HCT116 (cell line): ENCODE data around the gene INTS14. TPM values are rescaled to one million over a fixed set of nuclear protein-coding genes. Genes with fewer than 3 reads are reported as not detected.

ENCODE experiments used
- ATAC-seq: fragments of 200-7000 bp; cut with Tn5 transposase; 2 replicates; pipeline ENCODE4 v1.9.1; 2020; ENCODE audit warnings: mild to moderate bottlenecking, moderate library complexity
- BruUV-seq: library from RNA; stranded (reverse); fragments of 400-500 nt; replicated peaks from 2 replicates; lab custom pipeline; 2021; lab: Mats Ljungman, UMichigan
- CTCF ChIA-PET: fragments of 300-600 bp; sonication (Branson Sonifier 250); formaldehyde crosslinking; loops from one replicate; lab custom pipeline; 2021; ENCODE audit warnings: antibody characterized with exemption; lab: Charles Lee
- POLR2A ChIA-PET: fragments of 300-600, 350-600 bp; sonication (Branson Sonifier 250); formaldehyde crosslinking; loops from one replicate; lab custom pipeline; 2021; ENCODE audit warnings: antibody characterized with exemption; lab: Charles Lee
- RAD21 ChIA-PET, 2 experiments: fragments of 300-600 bp; sonication (Branson Sonifier 250); formaldehyde crosslinking; loops; one replicate each; lab custom pipeline; 2023; ENCODE audit warnings: low total read pairs in 2 of 2; ENCODE audit not compliant: uncharacterized antibody in 2 of 2, unreplicated experiment in 2 of 2, low non-redundant PET in 1 of 2; lab: Charles Lee
- DNase-seq: peaks from one replicate; pipeline ENCODE4 v3.0.0-alpha.2; 2010; ENCODE audit warnings: low read depth, low spot score
- H2AFZ ChIP-seq: fragments of 200-600 bp; shearing (Covaris generic), sonication (generic); 2 replicates; pipeline ENCODE4 v1.6.1; 2017; ENCODE audit warnings: low read depth, mixed run types, mixed read lengths, antibody characterized with exemption, low read length; ENCODE audit not compliant: poor library complexity, severe bottlenecking
- H3K27ac ChIP-seq: 2 replicates; pipeline ENCODE4 v1.5.1; 2012; ENCODE audit warnings: low read depth, low read length
- H3K27me3 ChIP-seq: fragments of 200-600 bp; sonication (generic); 2 replicates; pipeline ENCODE4 v1.6.1; 2016; ENCODE audit warnings: mixed run types, low read length, mixed read lengths; ENCODE audit not compliant: insufficient read depth
- H3K36me3 ChIP-seq, 2 experiments: fragments of 200-500 bp in 1 of 2; fragments of 200-600 bp in 1 of 2; sonication (Bioruptor generic) in 1 of 2; sonication (generic) in 1 of 2; 2 replicates each; pipeline versions ENCODE4 v1.5.1 to v1.6.1; 2014 to 2016; ENCODE audit warnings: low read length in 2 of 2, inconsistent platforms in 1 of 2, mixed read lengths in 1 of 2, mixed run types in 1 of 2; ENCODE audit not compliant: insufficient read depth in 2 of 2, control insufficient read depth in 1 of 2
- H3K4me1 ChIP-seq, 2 experiments: fragments of 200-600 bp in 1 of 2; sonication (generic) in 1 of 2; 2 replicates each; pipeline versions ENCODE4 v1.5.1 to v1.6.1; 2012 to 2017; ENCODE audit warnings: low read length in 2 of 2, inconsistent platforms in 1 of 2, mild to moderate bottlenecking in 1 of 2, mixed read lengths in 1 of 2, mixed run types in 1 of 2, moderate library complexity in 1 of 2; ENCODE audit not compliant: insufficient read depth in 2 of 2, control insufficient read depth in 1 of 2
- H3K4me2 ChIP-seq: fragments of 200-600 bp; sonication (generic); 2 replicates; pipeline ENCODE4 v1.6.1; 2017; ENCODE audit warnings: mixed run types, low read length, mixed read lengths
- H3K4me3 ChIP-seq, 2 experiments: fragments of 200-600 bp in 1 of 2; sonication (generic) in 1 of 2; replicated peaks in 1 of 2; 2 replicates each; pipeline ENCODE4 v1.5.1; 2011 to 2016; ENCODE audit warnings: low read length in 2 of 2, control low read depth in 1 of 2, low read depth in 1 of 2, mild to moderate bottlenecking in 1 of 2, mixed read lengths in 1 of 2, mixed run types in 1 of 2
- H3K79me2 ChIP-seq: fragments of 200-600 bp; sonication (generic); 2 replicates; pipeline ENCODE4 v1.6.1; 2017; ENCODE audit warnings: mild to moderate bottlenecking, mixed run types, low read length, moderate library complexity, mixed read lengths; ENCODE audit not compliant: insufficient read depth
- H3K9ac ChIP-seq: fragments of 200-600 bp; sonication (generic); 2 replicates; pipeline ENCODE4 v1.6.1; 2016; ENCODE audit warnings: low read length, mixed read lengths
- H3K9me2 ChIP-seq: fragments of 200-600 bp; sonication (generic), shearing (Covaris generic); 2 replicates; pipeline ENCODE4 v1.6.1; 2017; ENCODE audit warnings: mixed run types, mild to moderate bottlenecking, moderate library complexity; ENCODE audit not compliant: insufficient read depth
- H3K9me3 ChIP-seq, 2 experiments: fragments of 200-500 bp in 1 of 2; fragments of 200-600 bp in 1 of 2; sonication (Bioruptor generic) in 1 of 2; sonication (generic) in 1 of 2; 2 replicates each; pipeline ENCODE4 v1.6.1; 2014 to 2017; ENCODE audit warnings: low read length in 2 of 2, mixed read lengths in 2 of 2, inconsistent platforms in 1 of 2, low read depth in 1 of 2, mild to moderate bottlenecking in 1 of 2, mixed run types in 1 of 2, moderate library complexity in 1 of 2; ENCODE audit not compliant: control insufficient read depth in 1 of 2, insufficient read depth in 1 of 2
- H4K20me1 ChIP-seq: fragments of 200-600 bp; sonication (generic), shearing (Covaris generic); 2 replicates; pipeline ENCODE4 v1.6.1; 2017; ENCODE audit warnings: mixed run types, mild to moderate bottlenecking, moderate library complexity; ENCODE audit not compliant: insufficient read depth
- CBX3 ChIP-seq: IDR thresholded peaks from 2 replicates; pipeline ENCODE4 v1.6.1; 2012; ENCODE audit warnings: low read depth
- CEBPB ChIP-seq: IDR thresholded peaks from 2 replicates; pipeline ENCODE4 v1.6.1; 2012; ENCODE audit warnings: low read depth
- EGR1 ChIP-seq: IDR thresholded peaks from 2 replicates; pipeline ENCODE4 v1.6.1; 2012; ENCODE audit warnings: low read depth
- ELF1 ChIP-seq: IDR thresholded peaks from 2 replicates; pipeline ENCODE4 v1.6.1; 2012; ENCODE audit warnings: low read depth, borderline replicate concordance
- EZH2 ChIP-seq: fragments of 200-600 bp; sonication (generic); IDR thresholded peaks from 2 replicates; pipeline ENCODE4 v1.6.1; 2017; ENCODE audit warnings: antibody characterized with exemption, mixed run types
- EZH2phosphoT487 ChIP-seq: fragments of 200-600 bp; IDR thresholded peaks from 2 replicates; pipeline ENCODE4 v1.6.1; 2018; ENCODE audit warnings: antibody characterized with exemption, borderline replicate concordance
- MAX ChIP-seq: IDR thresholded peaks from 2 replicates; pipeline ENCODE4 v1.6.1; 2012
- POLR2A ChIP-seq: IDR thresholded peaks from 2 replicates; pipeline ENCODE4 v1.7.0; 2011; ENCODE audit warnings: borderline replicate concordance; ENCODE audit not compliant: insufficient read depth, insufficient read length; ENCODE audit errors: extremely low read depth
- POLR2AphosphoS5 ChIP-seq: IDR thresholded peaks from 2 replicates; pipeline ENCODE4 v1.6.1; 2011; ENCODE audit warnings: mild to moderate bottlenecking, low read depth, low read length, moderate library complexity
- REST ChIP-seq: IDR thresholded peaks from 2 replicates; pipeline ENCODE4 v1.6.1; 2012; ENCODE audit warnings: low read depth
- SIN3A ChIP-seq: IDR thresholded peaks from 2 replicates; pipeline ENCODE4 v1.6.1; 2012; ENCODE audit warnings: low read depth
- SRF ChIP-seq: IDR thresholded peaks from 2 replicates; pipeline ENCODE4 v1.6.1; 2012; ENCODE audit warnings: low read depth
- TCF7L2 ChIP-seq: IDR thresholded peaks from 2 replicates; pipeline ENCODE4 v1.7.0; 2011; ENCODE audit warnings: borderline replicate concordance, inconsistent platforms; ENCODE audit not compliant: insufficient read depth, insufficient read length; ENCODE audit errors: extremely low read depth
- ZBTB33 ChIP-seq: IDR thresholded peaks from 2 replicates; pipeline ENCODE4 v1.6.1; 2011; ENCODE audit warnings: mild to moderate bottlenecking, low read length, moderate library complexity; ENCODE audit not compliant: insufficient replicate concordance; ENCODE audit errors: extremely low read depth
- ZFX ChIP-seq: fragments of 450-650 bp; IDR thresholded peaks from 2 replicates; pipeline ENCODE4 v1.6.1; 2017
- intact Hi-C: fragments of 100-400 bp; cut with micrococcal nuclease; formaldehyde crosslinking; loops from 2 replicates; pipeline ENCODE4 v1.10.0; 2022
- total RNA-seq: library from RNA; stranded (reverse); gene quantifications from one replicate; pipeline ENCODE4 v1.2.1, GENCODE V29; 2021; ENCODE audit not compliant: unreplicated experiment

The INTS14 gene
- total RNA-seq, 1 experiment from 2014 or later: 50.1 TPM

- intact Hi-C loops: loop anchor here (5.0 kb wide), 1 partner anchor 238 kb away; no protein-coding TSS in a partner anchor
- DNase-seq (no peak), ATAC-seq (no peak)
- peaks cover 11 to 41% of the 10 kb centered on the region in 2 experiments for H3K36me3 ChIP-seq
- H2AFZ ChIP-seq: no peak overlapping the region
- ChIA-PET POLR2A (interaction anchor here (1.2 kb wide), 1 partner anchor 7 kb away, joined by 4 read pairs; no protein-coding TSS in a partner anchor), RAD21 (no interaction called here), CTCF (no interaction called here)
- no peaks in the 10 kb centered on the region for H4K20me1 ChIP-seq
- H3K79me2 ChIP-seq: no peaks in the 10 kb centered on the region
- no peaks in the 10 kb centered on the region for H3K27me3 ChIP-seq
- H3K27ac ChIP-seq: no peak overlapping the region
- no TSS peak for BruUV-seq
- TF ChIP-seq EGR1: no peak
- no peak for TF ChIP-seq POLR2A
- no peak for TF ChIP-seq CEBPB
- no peak for TF ChIP-seq ZFX
- no peak for TF ChIP-seq SIN3A
- no peak for TF ChIP-seq ZBTB33
- TF ChIP-seq TCF7L2: no peak
- TF ChIP-seq EZH2: no peak
- TF ChIP-seq EZH2phosphoT487: no peak
- TF ChIP-seq REST: no peak
- TF ChIP-seq ELF1: no peak
- no peak for TF ChIP-seq CBX3
- no peak for TF ChIP-seq POLR2AphosphoS5
- TF ChIP-seq SRF: no peak
- no peak for TF ChIP-seq MAX
- H3K4me1 ChIP-seq: no peaks in the 10 kb centered on the region
- H3K4me3 ChIP-seq: no peak overlapping the region
- H3K4me2 ChIP-seq: no peak overlapping the region
- H3K9ac ChIP-seq: no peak overlapping the region
- no peaks in the 10 kb centered on the region for H3K9me3 ChIP-seq
- H3K9me2 ChIP-seq: no peaks in the 10 kb centered on the region
Measured at GRCh38 chr15:65599677-65600076, 11.3 kb downstream of the INTS14 start.
